GM18519 (cell line): ENCODE data around the gene GABRG3.

Experiments used
- ATAC-seq: cut with Tn5 transposase; IDR thresholded peaks from one replicate; pipeline ENCODE4 v1.9.1; 2021; ENCODE audit warnings: mild to moderate bottlenecking, moderate library complexity; ENCODE audit not compliant: unreplicated experiment, low FRiP score

Gene GABRG3

GRCh38 chr15:27234593-27234992 is 263.6 kb downstream of the GABRG3 start:
- ATAC-seq, result no peak

GRCh38 chr15:27235161-27235560 is 264.2 kb downstream of the GABRG3 start:
- ATAC-seq, result no peak

DNA sequence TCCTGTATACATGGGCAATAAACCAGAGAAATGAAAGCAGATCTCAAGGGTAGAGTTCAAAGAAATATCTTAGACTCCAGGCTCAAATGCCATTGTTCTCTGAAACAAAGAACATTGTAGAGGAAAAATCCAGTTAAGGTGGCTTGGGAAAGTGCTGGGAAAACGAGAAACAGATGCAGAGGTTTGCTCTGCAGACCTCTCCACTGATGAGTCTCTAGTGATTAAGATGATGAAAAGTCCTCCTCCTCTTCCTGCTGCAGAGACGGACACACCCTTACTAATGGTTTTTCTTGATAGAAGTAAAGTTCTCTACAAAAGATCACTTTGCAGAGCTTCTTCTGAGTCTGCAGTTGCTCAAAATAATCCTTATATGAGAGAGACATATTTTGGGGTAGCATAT is 264.7 kb downstream of the GABRG3 start:
- no peak for ATAC-seq

- no peak for ATAC-seq
Measured at GRCh38 chr15:27237319-27237939, 266.4 kb downstream of the GABRG3 start.

DNA sequence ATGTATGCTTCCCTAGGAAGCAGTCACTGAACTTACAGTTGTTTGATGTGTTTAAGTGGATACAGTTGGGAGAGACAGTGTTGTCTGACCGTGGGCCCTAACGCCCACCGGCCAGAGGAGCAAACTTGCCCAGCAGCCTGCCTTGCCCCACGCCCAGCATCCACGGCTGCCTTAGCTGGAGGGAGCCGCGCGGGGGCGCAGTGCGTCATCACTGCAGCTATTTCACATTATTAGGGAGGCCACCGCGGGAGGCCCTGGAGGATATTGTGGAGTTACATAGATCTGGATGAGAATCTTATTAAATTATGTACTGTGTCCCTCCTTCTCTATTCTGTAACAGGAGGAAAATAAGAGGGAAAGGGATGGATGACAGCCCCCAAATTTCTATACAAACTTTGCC is 267.2 kb downstream of the GABRG3 start:
- ATAC-seq, result no peak

DNA sequence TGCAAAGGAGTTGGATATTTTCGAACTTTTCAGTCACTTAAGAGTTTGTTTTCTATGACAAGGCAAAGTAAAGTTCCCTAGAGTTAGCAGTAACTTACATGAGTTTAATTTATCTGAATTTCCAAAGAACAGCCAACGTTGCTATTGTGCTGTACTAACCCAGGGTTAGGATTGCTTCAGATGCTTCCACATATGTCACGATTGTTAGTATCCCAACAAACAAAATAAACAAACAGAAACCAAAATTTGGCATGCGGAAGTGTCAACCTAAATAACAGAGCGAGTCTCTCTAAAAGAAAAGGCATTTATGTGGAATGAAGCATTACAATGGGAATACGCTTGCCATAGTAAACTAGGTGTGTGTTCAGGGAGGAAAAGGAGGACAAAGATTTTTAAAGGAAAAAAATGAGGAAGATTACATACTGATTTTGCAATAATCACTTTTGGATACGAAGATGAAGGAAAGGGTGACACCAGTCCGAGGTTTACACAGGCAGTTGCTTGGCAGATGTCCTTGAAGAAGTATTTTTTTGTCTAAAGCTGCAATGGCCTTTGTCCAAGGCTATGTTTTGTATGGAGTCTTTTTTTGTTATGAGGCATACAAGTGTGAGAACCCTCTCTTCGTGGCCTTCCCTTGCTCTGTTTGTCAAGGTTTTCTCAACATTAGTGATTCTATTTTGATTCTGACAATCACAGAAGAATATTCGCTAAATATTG is 267.9 kb downstream of the GABRG3 start:
- ATAC-seq, result no peak

GRCh38 chr15:27241943-27242342 is 271.0 kb downstream of the GABRG3 start:
- ATAC-seq, result no peak

GRCh38 chr15:27244047-27244446 is 273.1 kb downstream of the GABRG3 start:
- ATAC-seq, result no peak

- ATAC-seq, result no peak
Measured at GRCh38 chr15:27248251-27248650, 277.3 kb downstream of the GABRG3 start.

DNA sequence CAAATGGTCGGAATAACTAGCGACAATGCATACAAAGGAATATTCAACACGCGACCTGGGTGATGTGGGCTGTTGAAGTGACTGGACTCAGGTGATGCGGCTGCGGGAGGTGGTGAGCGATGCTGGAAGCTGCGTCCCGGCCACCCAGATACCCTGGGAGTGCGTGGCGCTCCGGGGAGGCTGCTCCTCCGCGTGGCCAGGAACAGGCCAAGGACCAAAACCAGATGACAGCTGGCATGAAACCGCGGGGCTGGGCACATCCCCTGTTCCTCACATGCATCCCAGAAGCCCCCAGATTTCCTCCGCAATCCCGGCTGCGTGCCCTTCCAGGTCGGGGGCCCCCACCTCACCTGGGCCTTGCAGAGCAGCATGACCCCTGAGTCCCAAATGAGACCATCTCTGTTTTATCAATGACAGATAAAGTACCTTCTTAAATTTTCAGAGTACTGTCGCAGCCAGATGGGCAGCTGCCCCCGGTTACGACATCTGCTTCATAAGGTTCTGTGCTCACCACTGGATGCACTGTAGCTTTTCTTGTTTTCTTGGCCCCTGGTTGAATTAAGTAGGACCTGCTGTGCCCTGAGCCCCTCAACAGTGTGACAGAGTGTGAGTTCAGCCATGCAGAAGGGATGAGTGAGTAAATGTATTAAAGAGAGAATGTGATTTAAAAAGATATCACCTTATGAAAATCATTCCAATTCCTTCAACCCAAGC is 278.2 kb downstream of the GABRG3 start:
- no peak for ATAC-seq

GRCh38 chr15:27249760-27250109 is 278.8 kb downstream of the GABRG3 start:
- no peak for ATAC-seq

DNA sequence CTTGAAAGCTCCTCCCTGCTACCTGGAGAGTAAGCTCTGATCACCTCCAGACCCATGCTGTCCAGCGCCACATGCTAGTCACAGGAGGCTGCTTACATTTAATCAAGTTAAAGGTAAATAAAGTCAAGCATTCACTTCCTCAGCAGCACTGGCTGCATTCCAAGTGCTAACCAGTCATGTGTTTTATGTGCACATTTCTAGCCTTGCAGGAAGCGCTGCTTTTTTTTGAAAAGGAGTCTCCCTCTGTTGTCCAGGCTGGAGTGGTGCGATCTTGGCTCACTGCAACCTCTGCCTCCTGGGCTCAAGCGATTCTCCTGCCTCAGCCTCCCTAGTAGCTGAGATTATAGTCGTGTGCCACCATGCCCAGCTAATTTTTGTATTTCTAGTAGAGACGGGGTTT is 279.2 kb downstream of the GABRG3 start:
- ATAC-seq, result no peak

- no peak for ATAC-seq
Measured at GRCh38 chr15:27254055-27254454, 283.1 kb downstream of the GABRG3 start.

DNA sequence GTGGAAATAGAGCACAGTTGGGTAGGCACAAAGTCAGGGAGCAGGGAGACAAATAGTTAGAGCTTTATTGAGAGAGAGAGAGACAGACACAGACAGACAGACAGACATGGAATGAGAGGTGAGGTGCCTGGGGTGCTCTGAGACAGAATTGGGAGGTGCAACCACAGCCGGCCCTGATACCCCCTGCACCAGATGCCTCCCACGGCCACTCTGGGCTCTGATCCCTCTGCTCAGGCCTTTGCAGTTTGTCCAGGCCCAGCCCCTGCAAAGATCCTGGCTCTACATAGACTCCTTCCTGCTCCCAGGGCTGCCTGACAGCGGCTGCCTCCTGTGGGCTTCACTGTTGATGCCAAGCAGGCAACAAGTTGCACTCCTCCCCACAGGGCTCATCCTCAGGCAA is 283.8 kb downstream of the GABRG3 start:
- ATAC-seq, result no peak

- no peak for ATAC-seq
Measured at GRCh38 chr15:27256446-27256845, 285.5 kb downstream of the GABRG3 start.

DNA sequence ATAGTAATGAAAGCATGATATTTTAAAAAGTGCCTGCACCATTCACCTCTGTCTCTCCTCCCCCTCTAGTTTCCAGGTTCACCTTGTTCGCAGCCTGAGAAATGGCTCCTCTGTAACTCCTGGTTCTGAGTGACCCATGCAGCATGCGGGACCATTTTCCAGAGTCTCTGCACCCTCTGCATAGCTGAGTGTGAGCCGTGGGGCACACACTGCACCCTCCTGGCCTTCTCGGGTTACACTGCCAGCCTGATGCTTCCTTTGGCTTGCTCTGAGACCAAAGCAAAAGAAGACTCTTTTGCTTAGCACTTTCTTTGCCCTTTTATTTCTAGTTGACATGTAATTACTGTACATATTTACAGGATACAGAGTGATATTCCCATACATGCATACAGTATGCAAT is 287.3 kb downstream of the GABRG3 start:
- ATAC-seq, result no peak

- ATAC-seq, result no peak
Measured at GRCh38 chr15:27260523-27260922, 289.5 kb downstream of the GABRG3 start.

DNA sequence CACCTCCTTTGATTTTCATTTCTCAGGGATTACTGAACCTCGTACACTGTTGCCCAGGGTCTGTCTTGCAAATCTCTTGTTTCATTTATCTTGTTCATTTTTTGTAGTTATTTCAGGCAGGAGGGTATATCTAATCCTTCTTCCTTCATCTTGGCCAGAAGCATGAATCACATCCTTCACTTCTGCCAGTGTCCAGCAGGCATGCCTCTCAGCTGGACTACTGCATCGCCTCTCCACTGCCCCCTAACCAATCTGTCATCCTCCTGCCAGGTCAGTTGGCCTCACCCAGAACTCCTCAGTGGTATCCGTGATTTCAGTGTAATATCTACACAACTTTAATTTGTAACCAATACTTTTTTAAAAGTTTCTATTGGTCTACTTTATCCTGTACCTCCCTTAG is 297.9 kb downstream of the GABRG3 start:
- no peak for ATAC-seq

GRCh38 chr15:27271258-27271657 is 300.3 kb downstream of the GABRG3 start:
- no peak for ATAC-seq

GRCh38 chr15:27272427-27272826 is 301.4 kb downstream of the GABRG3 start:
- ATAC-seq, result no peak

DNA sequence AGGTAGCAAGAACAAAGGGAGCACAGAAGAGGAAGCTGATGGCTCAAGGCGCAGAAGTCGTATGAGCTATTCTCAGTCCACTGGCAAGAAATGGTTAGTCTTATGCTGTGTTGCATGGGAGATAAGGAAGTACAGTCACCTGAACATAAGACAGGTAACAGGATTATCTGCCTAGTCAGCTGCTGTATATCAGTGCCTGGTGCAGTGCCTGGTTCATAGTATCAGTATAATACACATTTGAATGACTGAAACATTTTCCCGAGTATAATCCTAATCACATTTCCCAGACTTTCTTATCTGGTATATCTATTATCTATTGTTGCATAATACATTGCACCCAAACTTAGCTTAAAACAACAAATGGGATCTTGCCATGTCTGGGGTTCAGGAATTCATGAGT is 302.5 kb downstream of the GABRG3 start:
- no peak for ATAC-seq

- ATAC-seq, result no peak
Measured at GRCh38 chr15:27278761-27279160, 307.8 kb downstream of the GABRG3 start.
